ENCODE measurements around the gene ATXN7L1. TPM values are rescaled to one million over a fixed set of nuclear protein-coding genes. Genes with fewer than 3 reads are reported as not detected.

ATXN7L1 gene
- total RNA-seq, 1 experiment from 2014 or later = 38.5 TPM

GRCh38 chr7:105614341-105614840, 262.0 kb downstream of the ATXN7L1 start (continued):
- TF ChIP-seq ZNF121 (CRISPR knock-in tag; IDR thresholded peaks at IDR 0.05) (no peak), PREB (CRISPR knock-in tag; IDR thresholded peaks at IDR 0.05; ENCODE audit: borderline replicate concordance) (no peak), GTF2I (CRISPR knock-in tag; conservative IDR thresholded peaks at IDR 0.05) (no peak)

GRCh38 chr7:105613611-105614330, 262.6 kb downstream of the ATXN7L1 start:
- ATAC-seq = no peak
- no peak for DNase-seq (ENCODE audit: low spot score)
- CTCF ChIA-PET = no interaction called here
- Mint-ChIP-seq H3K9me3 (no peaks in the 10 kb centered on the region), H3K4me1 (peaks cover 21% of the 10 kb centered on the region), H3K27me3 (ENCODE audit: low read depth) (no peaks in the 10 kb centered on the region), H3K36me3 (peaks cover 39% of the 10 kb centered on the region), H3K4me3 (no peak overlapping the region), H3K27ac (peak overlapping the region; percentile 5; the same call in 1 of the 2 replicates)
- POLR2A ChIA-PET = interaction anchor here (0.6 kb wide), 1 partner anchor 43 kb away, joined by 8 read pairs; no protein-coding TSS in a partner anchor
- no peak for TF ChIP-seq PRDM15 (CRISPR knock-in tag; IDR thresholded peaks at IDR 0.05)
- TF ChIP-seq MAX (CRISPR knock-in tag; IDR thresholded peaks at IDR 0.05) = no peak
- TF ChIP-seq E2F1 (CRISPR knock-in tag; IDR thresholded peaks at IDR 0.05) = no peak
- TF ChIP-seq CTCF (IDR thresholded peaks at IDR 0.05) = no peak
- no peak for TF ChIP-seq SMAD3 (CRISPR knock-in tag; IDR thresholded peaks at IDR 0.05; ENCODE audit: borderline replicate concordance)
- TF ChIP-seq ZNF317 (CRISPR knock-in tag; IDR thresholded peaks at IDR 0.05; ENCODE audit: borderline replicate concordance, low read depth) = no peak
- no peak for TF ChIP-seq ATF1 (CRISPR knock-in tag; IDR thresholded peaks at IDR 0.05)
- TF ChIP-seq FOXJ3 (CRISPR knock-in tag; IDR thresholded peaks at IDR 0.05; ENCODE audit: borderline replicate concordance) = no peak
- TF ChIP-seq E2F5 (CRISPR knock-in tag; IDR thresholded peaks at IDR 0.05) = no peak
- no peak for TF ChIP-seq ESRRA (CRISPR knock-in tag; IDR thresholded peaks at IDR 0.05; ENCODE audit: borderline replicate concordance)
- no peak for TF ChIP-seq SOX15 (CRISPR knock-in tag; IDR thresholded peaks at IDR 0.05)
- TF ChIP-seq ZNF121 (CRISPR knock-in tag; IDR thresholded peaks at IDR 0.05) = no peak
- no peak for TF ChIP-seq TCF7 (CRISPR knock-in tag; IDR thresholded peaks at IDR 0.05; ENCODE audit: low read depth)
- TF ChIP-seq NR2C2 (CRISPR knock-in tag; IDR thresholded peaks at IDR 0.05) = no peak
- TF ChIP-seq AR (CRISPR knock-in tag; IDR thresholded peaks at IDR 0.05) = no peak
- no peak for TF ChIP-seq MYBL2 (CRISPR knock-in tag; IDR thresholded peaks at IDR 0.05)
- no peak for TF ChIP-seq ZNF425 (CRISPR knock-in tag; conservative IDR thresholded peaks at IDR 0.05)
- TF ChIP-seq JAZF1 (CRISPR knock-in tag; IDR thresholded peaks at IDR 0.05) = no peak
